Progenitor cell of endocrine pancreas (in vitro differentiated cells): Measurements from ENCODE around the gene NLRP9. TPM values are rescaled to one million over a fixed set of nuclear protein-coding genes. Genes with fewer than 3 reads are reported as not detected.

Experiments
- DNase-seq: peaks from one replicate; pipeline ENCODE4 v3.0.0; 2021; ENCODE audit warnings: low spot score; ENCODE audit not compliant: unreplicated experiment
- H3K27ac Mint-ChIP-seq: 2 replicates; pipeline ENCODE4 v1.8.0; 2021; ENCODE audit warnings: mild to moderate bottlenecking, moderate library complexity, mixed read lengths
- H3K27me3 Mint-ChIP-seq: 2 replicates; pipeline ENCODE4 v1.8.0; 2021; ENCODE audit warnings: mixed read lengths
- H3K36me3 Mint-ChIP-seq: 2 replicates; pipeline ENCODE4 v1.8.0; 2022; ENCODE audit warnings: mixed read lengths; ENCODE audit not compliant: insufficient read depth
- H3K4me1 Mint-ChIP-seq: 2 replicates; pipeline ENCODE4 v1.8.0; 2021; ENCODE audit warnings: low read depth, mixed read lengths
- H3K4me3 Mint-ChIP-seq: 2 replicates; pipeline ENCODE4 v1.8.0; 2021; ENCODE audit warnings: low read depth, mild to moderate bottlenecking, moderate library complexity, mixed read lengths
- H3K9me3 Mint-ChIP-seq: 2 replicates; pipeline ENCODE4 v1.8.0; 2021; ENCODE audit warnings: low read depth, mixed read lengths
- CTCF ChIP-seq: fragments of 200-600 bp; sonication (generic); IDR thresholded peaks from one replicate; pipeline ENCODE4 v1.5.0; 2021; ENCODE audit warnings: antibody characterized with exemption, mild to moderate bottlenecking; ENCODE audit not compliant: unreplicated experiment
- total RNA-seq: library from RNA; stranded (reverse); gene quantifications from 2 replicates; pipeline ENCODE4 v1.2.1, GENCODE V29; 2021

The NLRP9 gene
- total RNA-seq, 1 donor from 2014 or later, result not detected

DNA sequence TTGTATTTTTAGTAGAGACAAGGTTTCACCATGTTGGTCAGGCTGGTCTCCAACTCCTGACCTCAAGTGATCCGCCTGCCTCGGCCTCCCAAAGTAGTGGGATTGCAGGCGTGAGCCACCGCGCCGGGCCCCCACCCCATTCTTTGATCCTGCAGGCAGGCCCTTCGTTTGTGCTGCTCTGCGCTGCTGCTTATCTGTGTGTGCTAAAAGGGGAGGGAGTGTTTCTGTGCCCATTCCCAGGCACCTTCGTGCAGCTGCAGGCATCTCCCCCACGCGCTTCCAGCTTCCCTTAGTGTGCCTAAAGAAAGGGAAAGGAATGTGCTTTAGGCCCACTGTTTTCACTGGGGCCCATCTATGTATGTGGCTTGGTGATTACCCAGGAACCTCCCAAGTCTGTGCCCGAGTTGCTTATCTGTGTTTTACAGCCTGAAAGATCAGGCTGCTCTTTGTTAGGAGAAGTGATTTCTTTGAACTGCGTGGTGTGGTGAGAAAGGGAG, 36.0 kb downstream of the NLRP9 start:
- Mint-ChIP-seq H3K9me3 (peaks cover 14% of the 10 kb centered on the region), H3K27ac (peak overlapping the region; percentile 81), H3K27me3 (no peaks in the 10 kb centered on the region), H3K36me3 (peaks cover 47% of the 10 kb centered on the region), H3K4me3 (peak overlapping the region; percentile 0), H3K4me1 (peaks cover 7% of the 10 kb centered on the region)
- no peak for TF ChIP-seq CTCF
- no peak for DNase-seq

DNA sequence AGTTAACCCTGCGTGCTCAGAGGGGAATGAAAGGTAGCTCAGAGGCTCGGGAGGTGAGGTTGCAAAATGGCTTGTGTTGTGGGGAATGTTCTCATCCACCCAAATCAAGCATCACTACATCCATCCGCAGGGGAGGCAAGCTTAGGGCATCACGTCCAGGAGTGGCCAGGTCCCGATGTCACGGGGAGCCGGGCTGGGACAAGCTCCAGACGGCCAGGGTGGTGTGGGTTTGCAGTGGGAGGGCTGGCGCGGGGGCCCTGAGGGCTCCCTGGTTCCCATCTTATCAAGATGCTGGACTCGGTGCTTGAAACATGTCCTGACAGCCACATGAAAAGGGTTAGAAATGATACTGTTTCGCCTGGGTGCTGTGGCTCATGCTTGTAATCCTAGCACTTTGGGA, 37.4 kb downstream of the NLRP9 start:
- no peak for DNase-seq
- H3K36me3 Mint-ChIP-seq, result peaks cover 47% of the 10 kb centered on the region

DNA sequence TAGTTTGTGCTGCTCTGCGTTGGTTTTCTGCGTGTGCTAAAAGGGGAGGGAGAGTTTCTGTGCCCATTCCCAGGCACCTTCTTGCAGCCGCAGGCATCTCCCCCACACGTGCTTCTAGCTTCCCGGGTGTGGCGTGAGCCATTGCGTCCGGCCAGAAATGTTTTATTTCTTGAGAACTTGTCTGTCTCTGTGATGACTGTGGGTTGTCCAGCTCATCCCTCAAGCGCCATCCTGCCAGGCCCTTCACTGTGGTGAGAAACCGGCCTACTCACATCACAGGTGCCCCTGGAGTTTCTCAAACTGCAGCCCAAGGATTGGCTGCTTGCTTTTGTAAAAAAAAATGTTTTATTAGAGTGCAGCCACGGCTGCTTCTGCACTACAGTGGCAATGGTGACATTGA, 39.0 kb downstream of the NLRP9 start:
- H3K4me3 Mint-ChIP-seq, result no peak overlapping the region
- H3K9me3 Mint-ChIP-seq, result peaks cover 7% of the 10 kb centered on the region
- peaks cover 33% of the 10 kb centered on the region for H3K36me3 Mint-ChIP-seq
- peaks cover 7% of the 10 kb centered on the region for H3K4me1 Mint-ChIP-seq
- no peaks in the 10 kb centered on the region for H3K27me3 Mint-ChIP-seq
- no peak for TF ChIP-seq CTCF
- DNase-seq, result no peak
- H3K27ac Mint-ChIP-seq, result no peak overlapping the region

More for the DNA sequence above, 37.4 kb downstream of the NLRP9 start:
- no peak for TF ChIP-seq CTCF
- Mint-ChIP-seq H3K4me3 (no peak overlapping the region), H3K27ac (peak overlapping the region; percentile 37), H3K9me3 (peaks cover 14% of the 10 kb centered on the region), H3K4me1 (peaks cover 7% of the 10 kb centered on the region), H3K27me3 (no peaks in the 10 kb centered on the region)

GRCh38 chr19:55698256-55698655, 39.9 kb downstream of the NLRP9 start:
- peak overlapping the region; percentile 82 for H3K27ac Mint-ChIP-seq
- H3K4me1 Mint-ChIP-seq, result peaks cover 7% of the 10 kb centered on the region
- no peak for TF ChIP-seq CTCF
- H3K9me3 Mint-ChIP-seq, result peaks cover 4% of the 10 kb centered on the region
- H3K36me3 Mint-ChIP-seq, result peaks cover 30% of the 10 kb centered on the region
- DNase-seq, result no peak
- no peaks in the 10 kb centered on the region for H3K27me3 Mint-ChIP-seq
- no peak overlapping the region for H3K4me3 Mint-ChIP-seq

GRCh38 chr19:55697698-55698097, 40.5 kb downstream of the NLRP9 start:
- H3K4me3 Mint-ChIP-seq, result no peak overlapping the region
- DNase-seq, result no peak
- H3K9me3 Mint-ChIP-seq, result peaks cover 4% of the 10 kb centered on the region
- H3K4me1 Mint-ChIP-seq, result peaks cover 7% of the 10 kb centered on the region
- TF ChIP-seq CTCF, result no peak
- no peaks in the 10 kb centered on the region for H3K27me3 Mint-ChIP-seq
- H3K36me3 Mint-ChIP-seq, result peaks cover 26% of the 10 kb centered on the region
- H3K27ac Mint-ChIP-seq, result no peak overlapping the region
